ENCODE results near the gene MCEMP1.

DNA sequence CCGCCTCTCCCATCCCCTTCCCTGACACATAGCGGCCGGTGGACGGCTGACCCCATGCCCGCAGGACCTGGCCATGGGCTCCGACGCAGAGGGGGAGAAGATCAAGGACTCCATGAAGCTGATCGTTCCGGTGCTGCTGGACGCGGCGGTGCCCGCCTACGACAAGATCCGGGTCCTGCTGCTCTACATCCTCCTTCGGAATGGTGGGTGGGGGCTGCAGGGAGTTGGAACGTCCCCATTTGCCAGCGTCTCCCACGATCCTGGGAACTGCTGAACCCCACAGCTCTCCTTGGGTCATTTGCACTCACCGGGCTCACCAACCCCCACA lies 32.4 kb upstream of the MCEMP1 start:
- TF ChIP-seq TAF1 (IDR thresholded peaks at IDR 0.05; ENCODE audit: borderline replicate concordance, insufficient read depth, low read length) (no peak), POLR2AphosphoS5 (IDR thresholded peaks at IDR 0.05; ENCODE audit: low read depth, low read length) (no peak), SIN3A (IDR thresholded peaks at IDR 0.05; ENCODE audit: borderline replicate concordance, insufficient read depth, low read length) (no peak)
- TF ChIP-seq, protein P1, sequence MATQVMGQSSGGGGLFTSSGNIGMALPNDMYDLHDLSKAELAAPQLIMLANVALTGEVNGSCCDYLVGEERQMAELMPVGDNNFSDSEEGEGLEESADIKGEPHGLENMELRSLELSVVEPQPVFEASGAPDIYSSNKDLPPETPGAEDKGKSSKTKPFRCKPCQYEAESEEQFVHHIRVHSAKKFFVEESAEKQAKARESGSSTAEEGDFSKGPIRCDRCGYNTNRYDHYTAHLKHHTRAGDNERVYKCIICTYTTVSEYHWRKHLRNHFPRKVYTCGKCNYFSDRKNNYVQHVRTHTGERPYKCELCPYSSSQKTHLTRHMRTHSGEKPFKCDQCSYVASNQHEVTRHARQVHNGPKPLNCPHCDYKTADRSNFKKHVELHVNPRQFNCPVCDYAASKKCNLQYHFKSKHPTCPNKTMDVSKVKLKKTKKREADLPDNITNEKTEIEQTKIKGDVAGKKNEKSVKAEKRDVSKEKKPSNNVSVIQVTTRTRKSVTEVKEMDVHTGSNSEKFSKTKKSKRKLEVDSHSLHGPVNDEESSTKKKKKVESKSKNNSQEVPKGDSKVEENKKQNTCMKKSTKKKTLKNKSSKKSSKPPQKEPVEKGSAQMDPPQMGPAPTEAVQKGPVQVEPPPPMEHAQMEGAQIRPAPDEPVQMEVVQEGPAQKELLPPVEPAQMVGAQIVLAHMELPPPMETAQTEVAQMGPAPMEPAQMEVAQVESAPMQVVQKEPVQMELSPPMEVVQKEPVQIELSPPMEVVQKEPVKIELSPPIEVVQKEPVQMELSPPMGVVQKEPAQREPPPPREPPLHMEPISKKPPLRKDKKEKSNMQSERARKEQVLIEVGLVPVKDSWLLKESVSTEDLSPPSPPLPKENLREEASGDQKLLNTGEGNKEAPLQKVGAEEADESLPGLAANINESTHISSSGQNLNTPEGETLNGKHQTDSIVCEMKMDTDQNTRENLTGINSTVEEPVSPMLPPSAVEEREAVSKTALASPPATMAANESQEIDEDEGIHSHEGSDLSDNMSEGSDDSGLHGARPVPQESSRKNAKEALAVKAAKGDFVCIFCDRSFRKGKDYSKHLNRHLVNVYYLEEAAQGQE (IDR thresholded peaks at IDR 0.05; ENCODE audit: insufficient read depth in 1 of 2, low read depth in 2 of 2, low read length in 2 of 2): no peak

Data from PFSK-1 (cell line).